Activated naive CD8-positive, alpha-beta T cell treated with anti-CD3 and anti-CD28 coated beads, Interleukin-2, amount 50 U/mL, for 24 hours (primary cell): ENCODE measurements around the gene AKR1B1.
A peak's percentile ranks its signal among the peaks of the same experiment; 100 is the strongest.

Source experiments
- ATAC-seq: fragments of 150-1000 bp; cut with Tn5 transposase; one replicate; pipeline ENCODE4 v1.10.0; 2021
- DNase-seq: peaks from one replicate; pipeline ENCODE4 v3.0.0; 2021
- H3K27ac Mint-ChIP-seq: one replicate; pipeline ENCODE4 v1.8.0; 2021; ENCODE audit warnings: mild to moderate bottlenecking, mixed read lengths
- H3K27me3 Mint-ChIP-seq: one replicate; pipeline ENCODE4 v1.8.0; 2021; ENCODE audit warnings: mixed read lengths
- H3K36me3 Mint-ChIP-seq: one replicate; pipeline ENCODE4 v1.8.0; 2021; ENCODE audit warnings: low read depth, mixed read lengths
- H3K4me1 Mint-ChIP-seq: one replicate; pipeline ENCODE4 v1.8.0; 2021; ENCODE audit warnings: mixed read lengths
- H3K4me3 Mint-ChIP-seq: one replicate; pipeline ENCODE4 v1.8.0; 2021; ENCODE audit warnings: mild to moderate bottlenecking, moderate library complexity, mixed read lengths
- H3K9me3 Mint-ChIP-seq: one replicate; pipeline ENCODE4 v1.8.0; 2021; ENCODE audit warnings: mixed read lengths

The AKR1B1 gene

GRCh38 chr7:134480202-134480601 is 21.3 kb upstream of the AKR1B1 start:
- no peak for DNase-seq
- H3K36me3 Mint-ChIP-seq = no peaks in the 10 kb centered on the region
- no peaks in the 10 kb centered on the region for H3K9me3 Mint-ChIP-seq
- H3K4me1 Mint-ChIP-seq = no peaks in the 10 kb centered on the region
- H3K4me3 Mint-ChIP-seq = no peak overlapping the region
- ATAC-seq = no peak
- peaks cover 7% of the 10 kb centered on the region for H3K27me3 Mint-ChIP-seq
- no peak overlapping the region for H3K27ac Mint-ChIP-seq

GRCh38 chr7:134478707-134479106 is 19.8 kb upstream of the AKR1B1 start:
- DNase-seq (no peak), ATAC-seq (no peak)
- no peaks in the 10 kb centered on the region for H3K4me1 Mint-ChIP-seq
- H3K27ac Mint-ChIP-seq = no peak overlapping the region
- H3K9me3 Mint-ChIP-seq = no peaks in the 10 kb centered on the region
- peaks cover 4% of the 10 kb centered on the region for H3K27me3 Mint-ChIP-seq
- no peak overlapping the region for H3K4me3 Mint-ChIP-seq
- H3K36me3 Mint-ChIP-seq = no peaks in the 10 kb centered on the region

GRCh38 chr7:134477954-134478353 is 19.1 kb upstream of the AKR1B1 start:
- Mint-ChIP-seq H3K4me3 (no peak overlapping the region), H3K36me3 (no peaks in the 10 kb centered on the region), H3K27ac (no peak overlapping the region), H3K9me3 (no peaks in the 10 kb centered on the region), H3K4me1 (no peaks in the 10 kb centered on the region), H3K27me3 (peaks cover 4% of the 10 kb centered on the region)
- DNase-seq (no peak), ATAC-seq (no peak)

- Mint-ChIP-seq H3K27me3 (peaks cover 2% of the 10 kb centered on the region), H3K9me3 (no peaks in the 10 kb centered on the region), H3K4me3 (no peak overlapping the region), H3K27ac (no peak overlapping the region), H3K36me3 (no peaks in the 10 kb centered on the region), H3K4me1 (no peaks in the 10 kb centered on the region)
- DNase-seq (no peak), ATAC-seq (no peak)
Measured at GRCh38 chr7:134476044-134476443, 17.1 kb upstream of the AKR1B1 start.

- H3K27me3 Mint-ChIP-seq = peaks cover 2% of the 10 kb centered on the region
- no peaks in the 10 kb centered on the region for H3K36me3 Mint-ChIP-seq
- DNase-seq (no peak), ATAC-seq (no peak)
- H3K9me3 Mint-ChIP-seq = no peaks in the 10 kb centered on the region
- H3K4me1 Mint-ChIP-seq = no peaks in the 10 kb centered on the region
- H3K27ac Mint-ChIP-seq = no peak overlapping the region
- H3K4me3 Mint-ChIP-seq = no peak overlapping the region
Measured at GRCh38 chr7:134474828-134475227, 15.9 kb upstream of the AKR1B1 start.

GRCh38 chr7:134473861-134474291 is 15.0 kb upstream of the AKR1B1 start:
- Mint-ChIP-seq H3K9me3 (no peaks in the 10 kb centered on the region), H3K27ac (no peak overlapping the region), H3K4me1 (no peaks in the 10 kb centered on the region), H3K4me3 (no peak overlapping the region), H3K36me3 (no peaks in the 10 kb centered on the region), H3K27me3 (peaks cover 2% of the 10 kb centered on the region)
- DNase-seq = no peak
- ATAC-seq = no peak

GRCh38 chr7:134472572-134473244 is 13.8 kb upstream of the AKR1B1 start:
- ATAC-seq (no peak), DNase-seq (no peak)
- Mint-ChIP-seq H3K36me3 (no peaks in the 10 kb centered on the region), H3K4me3 (no peak overlapping the region), H3K4me1 (no peaks in the 10 kb centered on the region), H3K27ac (no peak overlapping the region), H3K9me3 (no peaks in the 10 kb centered on the region), H3K27me3 (peaks cover 2% of the 10 kb centered on the region)

GRCh38 chr7:134470864-134471263 is 12.0 kb upstream of the AKR1B1 start:
- Mint-ChIP-seq H3K9me3 (no peaks in the 10 kb centered on the region), H3K4me3 (no peak overlapping the region), H3K27ac (no peak overlapping the region), H3K4me1 (no peaks in the 10 kb centered on the region), H3K36me3 (no peaks in the 10 kb centered on the region), H3K27me3 (no peaks in the 10 kb centered on the region)
- ATAC-seq = peak; percentile 49
- no peak for DNase-seq

GRCh38 chr7:134469622-134470021 is 10.7 kb upstream of the AKR1B1 start:
- H3K4me1 Mint-ChIP-seq = no peaks in the 10 kb centered on the region
- H3K9me3 Mint-ChIP-seq = peaks cover 9% of the 10 kb centered on the region
- DNase-seq (no peak), ATAC-seq (no peak)
- H3K27ac Mint-ChIP-seq = no peak overlapping the region
- peaks cover 2% of the 10 kb centered on the region for H3K36me3 Mint-ChIP-seq
- no peak overlapping the region for H3K4me3 Mint-ChIP-seq
- H3K27me3 Mint-ChIP-seq = no peaks in the 10 kb centered on the region

GRCh38 chr7:134468475-134468874 is 9.6 kb upstream of the AKR1B1 start:
- no peak overlapping the region for H3K27ac Mint-ChIP-seq
- H3K4me1 Mint-ChIP-seq = no peaks in the 10 kb centered on the region
- no peaks in the 10 kb centered on the region for H3K27me3 Mint-ChIP-seq
- no peak for ATAC-seq
- peaks cover 3% of the 10 kb centered on the region for H3K36me3 Mint-ChIP-seq
- no peak for DNase-seq
- H3K9me3 Mint-ChIP-seq = peaks cover 17% of the 10 kb centered on the region
- H3K4me3 Mint-ChIP-seq = no peak overlapping the region

- Mint-ChIP-seq H3K9me3 (peaks cover 17% of the 10 kb centered on the region), H3K4me3 (no peak overlapping the region), H3K27ac (no peak overlapping the region), H3K27me3 (no peaks in the 10 kb centered on the region), H3K4me1 (no peaks in the 10 kb centered on the region), H3K36me3 (peaks cover 3% of the 10 kb centered on the region)
- ATAC-seq = no peak
- no peak for DNase-seq
Measured at GRCh38 chr7:134468054-134468453, 9.2 kb upstream of the AKR1B1 start.

- H3K36me3 Mint-ChIP-seq = peaks cover 3% of the 10 kb centered on the region
- H3K4me1 Mint-ChIP-seq = no peaks in the 10 kb centered on the region
- no peak overlapping the region for H3K27ac Mint-ChIP-seq
- no peaks in the 10 kb centered on the region for H3K27me3 Mint-ChIP-seq
- peaks cover 17% of the 10 kb centered on the region for H3K9me3 Mint-ChIP-seq
- no peak overlapping the region for H3K4me3 Mint-ChIP-seq
- ATAC-seq = no peak
- no peak for DNase-seq
Measured at GRCh38 chr7:134465491-134465890, 6.6 kb upstream of the AKR1B1 start.

- no peak for ATAC-seq
Measured at GRCh38 chr7:134464496-134464895, 5.6 kb upstream of the AKR1B1 start.

GRCh38 chr7:134463751-134464150 is 4.9 kb upstream of the AKR1B1 start:
- no peak overlapping the region for H3K4me3 Mint-ChIP-seq
- H3K36me3 Mint-ChIP-seq = peaks cover 3% of the 10 kb centered on the region
- no peak overlapping the region for H3K27ac Mint-ChIP-seq
- peaks cover 17% of the 10 kb centered on the region for H3K9me3 Mint-ChIP-seq
- no peak for DNase-seq
- no peaks in the 10 kb centered on the region for H3K27me3 Mint-ChIP-seq
- peaks cover 11% of the 10 kb centered on the region for H3K4me1 Mint-ChIP-seq
- no peak for ATAC-seq

More at GRCh38 chr7:134464496-134464895, 5.6 kb upstream of the AKR1B1 start:
- Mint-ChIP-seq H3K36me3 (peaks cover 3% of the 10 kb centered on the region), H3K9me3 (peaks cover 17% of the 10 kb centered on the region), H3K27me3 (no peaks in the 10 kb centered on the region), H3K4me1 (peaks cover 6% of the 10 kb centered on the region), H3K27ac (no peak overlapping the region), H3K4me3 (no peak overlapping the region)
- no peak for DNase-seq

- peaks cover 19% of the 10 kb centered on the region for H3K4me1 Mint-ChIP-seq
- no peaks in the 10 kb centered on the region for H3K27me3 Mint-ChIP-seq
- H3K4me3 Mint-ChIP-seq = no peak overlapping the region
- H3K9me3 Mint-ChIP-seq = peaks cover 17% of the 10 kb centered on the region
- H3K27ac Mint-ChIP-seq = no peak overlapping the region
- peaks cover 3% of the 10 kb centered on the region for H3K36me3 Mint-ChIP-seq
- DNase-seq (no peak), ATAC-seq (no peak)
Measured at GRCh38 chr7:134462337-134462925, 3.5 kb upstream of the AKR1B1 start.
